OCI-LY7 (cell line): ENCODE data around the gene NOXA1. TPM values are rescaled to one million over a fixed set of nuclear protein-coding genes. Genes with fewer than 3 reads are reported as not detected.

ENCODE experiments used
- BruUV-seq: library from RNA; stranded (reverse); fragments of 400-500 nt; replicated peaks from 2 replicates; lab custom pipeline; 2021; lab: Mats Ljungman, UMichigan
- CTCF ChIA-PET: fragments of 300-600 bp; sonication (Branson Sonifier 250); formaldehyde crosslinking; loops from one replicate; lab custom pipeline; 2022; ENCODE audit warnings: antibody characterized with exemption; ENCODE audit not compliant: unreplicated experiment; lab: Charles Lee
- POLR2A ChIA-PET: fragments of 300-600 bp; sonication (Branson Sonifier 250); formaldehyde crosslinking; loops from one replicate; lab custom pipeline; 2022; ENCODE audit warnings: antibody characterized with exemption; lab: Charles Lee
- DNase-seq: peaks from one replicate; pipeline ENCODE4 v3.0.0-alpha.2; 2015; ENCODE audit warnings: low spot score
- H2AFZ ChIP-seq: fragments of 200-600 bp; sonication (generic), shearing (Covaris generic); 2 replicates; pipeline ENCODE4 v1.6.1; 2014; ENCODE audit warnings: mild to moderate bottlenecking, antibody characterized with exemption, low read length, moderate library complexity
- H3K27ac ChIP-seq: fragments of 200-600 bp; sonication (generic); 2 replicates; pipeline ENCODE4 v1.5.1; 2014; ENCODE audit warnings: mixed run types, low read depth, mild to moderate bottlenecking, moderate library complexity, low read length, inconsistent platforms; ENCODE audit not compliant: poor library complexity, severe bottlenecking
- H3K36me3 ChIP-seq: fragments of 200-600 bp; sonication (generic); 2 replicates; pipeline ENCODE4 v1.6.1; 2014; ENCODE audit warnings: mild to moderate bottlenecking, antibody characterized with exemption, low read length, moderate library complexity, mixed read lengths; ENCODE audit not compliant: insufficient read depth
- H3K4me1 ChIP-seq: fragments of 200-600 bp; sonication (generic); 2 replicates; pipeline ENCODE4 v1.5.1; 2014; ENCODE audit warnings: mild to moderate bottlenecking, low read length; ENCODE audit not compliant: insufficient read depth, poor library complexity, severe bottlenecking
- H3K4me2 ChIP-seq: fragments of 200-600 bp; sonication (generic); 2 replicates; pipeline ENCODE4 v1.6.1; 2014; ENCODE audit warnings: mild to moderate bottlenecking, low read length
- H3K4me3 ChIP-seq: fragments of 200-600 bp; sonication (generic); 2 replicates; pipeline ENCODE4 v1.5.1; 2014; ENCODE audit warnings: mild to moderate bottlenecking, low read depth, low read length; ENCODE audit not compliant: poor library complexity, severe bottlenecking
- H3K79me2 ChIP-seq: fragments of 200-600 bp; sonication (generic); 2 replicates; pipeline ENCODE4 v1.6.1; 2016; ENCODE audit warnings: low read depth, mild to moderate bottlenecking, low read length, moderate library complexity, mixed read lengths; ENCODE audit not compliant: insufficient read depth
- H3K9me2 ChIP-seq: fragments of 200-600 bp; sonication (generic); 2 replicates; pipeline ENCODE4 v1.6.1; 2016; ENCODE audit warnings: mild to moderate bottlenecking, low read length, mixed read lengths; ENCODE audit not compliant: insufficient read depth
- H3K9me3 ChIP-seq: fragments of 200-600 bp; sonication (generic); 2 replicates; pipeline ENCODE4 v1.6.1; 2014; ENCODE audit warnings: mild to moderate bottlenecking, mixed run types, low read length, mixed read lengths
- H4K20me1 ChIP-seq: fragments of 200-600 bp; sonication (generic); 2 replicates; pipeline ENCODE4 v1.6.1; 2014; ENCODE audit warnings: mild to moderate bottlenecking, antibody characterized with exemption, low read length, moderate library complexity, mixed read lengths; ENCODE audit not compliant: insufficient read depth
- EZH2phosphoT487 ChIP-seq: fragments of 200-600 bp; sonication (generic); IDR thresholded peaks from 2 replicates; pipeline ENCODE4 v1.6.1; 2018; ENCODE audit warnings: low read depth, borderline replicate concordance, mild to moderate bottlenecking, mixed run types, antibody characterized with exemption, low read length, moderate library complexity, mixed read lengths
- intact Hi-C: fragments of 100-400 bp; cut with micrococcal nuclease; formaldehyde crosslinking; loops from one replicate; pipeline ENCODE4 v1.10.0; 2022; ENCODE audit not compliant: unreplicated experiment
- total RNA-seq, 2 experiments: library from RNA; depleted of rRNA in 1 of 2; stranded (reverse); fragments of >200 nt in 1 of 2; shearing (Covaris generic) in 1 of 2; gene quantifications; 2 replicates each; pipeline ENCODE4 v1.2.3, GENCODE V29; 2014 to 2022
- TF ChIP-seq, protein P1 (sequence below): fragments of 200-600 bp; sonication (generic); conservative IDR thresholded peaks from 2 replicates; pipeline ENCODE4 v1.5.1; 2014; ENCODE audit warnings: mild to moderate bottlenecking, antibody characterized with exemption, low read length, moderate library complexity, mixed read lengths

Gene NOXA1
- total RNA-seq, 2 experiments from 2014 or later: not detected

DNA sequence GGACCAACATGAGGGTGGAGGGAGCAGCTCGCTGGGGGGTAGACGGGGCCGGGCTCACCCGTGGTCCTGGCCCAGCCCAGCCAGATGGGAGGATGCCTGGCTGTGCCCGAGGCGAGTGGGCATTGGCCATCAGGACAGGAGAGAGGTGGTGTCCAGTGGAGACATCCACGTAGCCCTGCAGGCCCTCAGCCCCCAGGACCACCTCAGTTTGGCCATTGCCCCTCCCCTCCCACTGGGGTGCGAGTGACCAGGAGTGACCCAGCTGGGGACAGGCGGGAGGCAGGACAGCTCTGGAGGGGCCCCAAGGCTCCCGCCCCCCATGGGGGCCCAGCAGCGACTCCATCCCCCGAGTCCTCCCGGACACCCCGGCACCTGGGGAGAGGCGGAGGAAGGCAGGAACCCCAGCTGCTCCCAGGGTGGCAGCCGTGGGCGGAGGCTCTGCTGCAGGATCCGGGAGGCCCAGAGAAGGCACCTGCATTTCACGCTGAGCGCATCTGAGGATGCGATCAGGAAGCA lies 8.3 kb downstream of the NOXA1 start:
- Histone ChIP-seq H3K4me3 (no peak overlapping the region), H3K36me3 (no peaks in the 10 kb centered on the region), H2AFZ (no peak overlapping the region), H4K20me1 (no peaks in the 10 kb centered on the region), H3K4me1 (peaks cover 18% of the 10 kb centered on the region), H3K4me2 (no peak overlapping the region), H3K79me2 (no peaks in the 10 kb centered on the region), H3K27ac (no peak overlapping the region), H3K9me2 (no peaks in the 10 kb centered on the region), H3K9me3 (no peaks in the 10 kb centered on the region)
- DNase-seq: no peak
- TF ChIP-seq, protein P1, sequence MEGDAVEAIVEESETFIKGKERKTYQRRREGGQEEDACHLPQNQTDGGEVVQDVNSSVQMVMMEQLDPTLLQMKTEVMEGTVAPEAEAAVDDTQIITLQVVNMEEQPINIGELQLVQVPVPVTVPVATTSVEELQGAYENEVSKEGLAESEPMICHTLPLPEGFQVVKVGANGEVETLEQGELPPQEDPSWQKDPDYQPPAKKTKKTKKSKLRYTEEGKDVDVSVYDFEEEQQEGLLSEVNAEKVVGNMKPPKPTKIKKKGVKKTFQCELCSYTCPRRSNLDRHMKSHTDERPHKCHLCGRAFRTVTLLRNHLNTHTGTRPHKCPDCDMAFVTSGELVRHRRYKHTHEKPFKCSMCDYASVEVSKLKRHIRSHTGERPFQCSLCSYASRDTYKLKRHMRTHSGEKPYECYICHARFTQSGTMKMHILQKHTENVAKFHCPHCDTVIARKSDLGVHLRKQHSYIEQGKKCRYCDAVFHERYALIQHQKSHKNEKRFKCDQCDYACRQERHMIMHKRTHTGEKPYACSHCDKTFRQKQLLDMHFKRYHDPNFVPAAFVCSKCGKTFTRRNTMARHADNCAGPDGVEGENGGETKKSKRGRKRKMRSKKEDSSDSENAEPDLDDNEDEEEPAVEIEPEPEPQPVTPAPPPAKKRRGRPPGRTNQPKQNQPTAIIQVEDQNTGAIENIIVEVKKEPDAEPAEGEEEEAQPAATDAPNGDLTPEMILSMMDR: no peak
- no peak for TF ChIP-seq EZH2phosphoT487
- BruUV-seq: no TSS peak
- POLR2A ChIA-PET: interaction anchor here (0.5 to 0.6 kb wide), 2 partner anchors 9 to 12 kb away, joined by 3 read pairs; no protein-coding TSS in a partner anchor
- CTCF ChIA-PET: no interaction called here
- intact Hi-C loops: no loop called here

DNA sequence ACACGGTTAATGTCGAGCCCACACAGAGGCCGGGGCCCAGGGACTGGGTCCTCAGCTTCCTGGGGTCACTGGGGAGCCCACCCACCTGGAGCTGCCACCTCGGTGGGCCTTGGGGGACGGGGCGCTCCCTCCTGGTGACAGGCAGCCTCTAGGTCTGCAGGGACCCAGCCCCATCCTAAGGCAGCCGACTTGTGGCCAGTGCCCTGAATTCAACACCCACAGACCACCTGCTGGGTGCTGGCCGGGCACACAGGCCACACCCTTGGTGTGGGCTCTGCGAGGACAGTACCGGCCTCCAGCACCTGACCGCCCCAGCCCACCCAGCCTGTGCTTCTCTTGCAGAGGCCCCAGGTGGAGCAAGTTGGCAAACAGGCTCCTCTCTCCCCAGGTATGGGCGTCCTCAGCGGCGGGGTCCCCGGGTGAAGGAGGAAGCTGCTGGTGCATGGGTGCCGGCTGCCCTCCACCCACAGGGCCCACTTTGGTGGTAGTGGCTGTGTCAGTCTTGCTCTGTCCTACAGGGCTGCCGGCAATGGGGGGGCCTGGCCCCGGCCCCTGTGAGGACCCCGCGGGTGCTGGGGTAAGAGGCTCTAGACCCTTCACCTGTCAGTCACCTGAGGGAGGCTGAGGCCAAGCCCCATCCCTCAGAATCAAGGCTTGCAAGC lies 9.6 kb downstream of the NOXA1 start:
- no TSS peak for BruUV-seq
- H2AFZ ChIP-seq: no peak overlapping the region

More for the DNA sequence above, 9.6 kb downstream of the NOXA1 start:
- Histone ChIP-seq H3K4me3 (no peak overlapping the region), H3K79me2 (no peaks in the 10 kb centered on the region), H3K9me2 (no peaks in the 10 kb centered on the region), H3K4me1 (peaks cover 18% of the 10 kb centered on the region), H3K4me2 (no peak overlapping the region), H3K36me3 (no peaks in the 10 kb centered on the region), H3K9me3 (no peaks in the 10 kb centered on the region), H4K20me1 (no peaks in the 10 kb centered on the region; the same call in 1 of the 2 replicates), H3K27ac (no peak overlapping the region)
- ChIA-PET POLR2A (interaction anchor here (0.6 kb wide), 1 partner anchor 226 kb away, joined by 5 read pairs; no protein-coding TSS in a partner anchor), CTCF (no interaction called here)
- TF ChIP-seq, protein P1: no peak
- no peak for TF ChIP-seq EZH2phosphoT487
- DNase-seq: no peak
- intact Hi-C loops: no loop called here
